ENCODE results near the gene FLT4. TPM values are rescaled to one million over a fixed set of nuclear protein-coding genes. Genes with fewer than 3 reads are reported as not detected.

FLT4 gene
- total and polyA plus RNA-seq, 7 donors: 1.7 to 7.3 (median 3.5) TPM

GRCh38 chr5:180625791-180626660 is 23.4 kb downstream of the FLT4 start:
- Histone ChIP-seq H3K27me3 (ENCODE audit: insufficient read depth in 3 of 3, low read length in 2 of 3) (peaks cover 0 to 5% (median 5%) of the 10 kb centered on the region in 3 donors), H3K4me3 (no peak overlapping the region), H3K9me3 (no peaks in the 10 kb centered on the region), H3K27ac (no peak overlapping the region), H3K36me3 (ENCODE audit: insufficient read depth in 1 of 2, low read depth in 1 of 2) (no peaks in the 10 kb centered on the region), H3K4me1 (no peaks in the 10 kb centered on the region)
- ATAC-seq (peak in 1 of 4 donors; percentile 8), DNase-seq (no peak)
- WGBS, 3 donors: 86 to 89% (median 87%) methylated on average over 25 of the region's 25 CpGs
- intact Hi-C loops (cut with DNase I): no loop called here
- TF ChIP-seq CTCF (IDR thresholded peaks at IDR 0.05): no peak

- H3K27ac ChIP-seq: no peak overlapping the region
- 78 to 85% (median 82%) methylated on average over 10 of the region's 10 CpGs for WGBS, 3 donors
- intact Hi-C loops (cut with DNase I): no loop called here
- no peaks in the 10 kb centered on the region for H3K36me3 ChIP-seq (ENCODE audit: insufficient read depth in 1 of 2, low read depth in 1 of 2)
- no peaks in the 10 kb centered on the region for H3K9me3 ChIP-seq
- H3K4me3 ChIP-seq: no peak overlapping the region
- no peak for ATAC-seq
- no peaks in the 10 kb centered on the region for H3K4me1 ChIP-seq
- no peak for TF ChIP-seq CTCF (IDR thresholded peaks at IDR 0.05)
- no peak for DNase-seq
- H3K27me3 ChIP-seq (ENCODE audit: insufficient read depth in 3 of 3, low read length in 2 of 3): peaks cover 0 to 7% (median 5%) of the 10 kb centered on the region in 3 donors
Measured at GRCh38 chr5:180625125-180625790, 24.1 kb downstream of the FLT4 start.

- no peak overlapping the region for H3K27ac ChIP-seq
- ATAC-seq: no peak
- H3K4me3 ChIP-seq: no peak overlapping the region
- intact Hi-C loops (cut with DNase I): no loop called here
- no peaks in the 10 kb centered on the region for H3K4me1 ChIP-seq
- H3K9me3 ChIP-seq: no peaks in the 10 kb centered on the region
- peaks cover 0 to 10% (median 6%) of the 10 kb centered on the region in 3 donors for H3K27me3 ChIP-seq (ENCODE audit: insufficient read depth in 3 of 3, low read length in 2 of 3)
- WGBS, 3 donors: 41 to 58% (median 52%) methylated on average over 4 to 5 of the region's 5 CpGs
- DNase-seq: no peak
- no peak for TF ChIP-seq CTCF (IDR thresholded peaks at IDR 0.05)
- H3K36me3 ChIP-seq (ENCODE audit: insufficient read depth in 1 of 2, low read depth in 1 of 2): no peaks in the 10 kb centered on the region
Measured at GRCh38 chr5:180624587-180624986, 24.8 kb downstream of the FLT4 start.

GRCh38 chr5:180623844-180624243 is 25.6 kb downstream of the FLT4 start:
- 82 to 83% (median 83%) methylated on average over 14 to 15 of the region's 15 CpGs for WGBS, 3 donors
- ATAC-seq (no peak), DNase-seq (no peak)
- peaks cover 0 to 13% (median 11%) of the 10 kb centered on the region in 3 donors for H3K27me3 ChIP-seq (ENCODE audit: insufficient read depth in 3 of 3, low read length in 2 of 3)
- intact Hi-C loops (cut with DNase I): no loop called here
- H3K9me3 ChIP-seq: no peaks in the 10 kb centered on the region
- H3K4me3 ChIP-seq: no peak overlapping the region
- no peak overlapping the region for H3K27ac ChIP-seq
- no peaks in the 10 kb centered on the region for H3K36me3 ChIP-seq (ENCODE audit: insufficient read depth in 1 of 2, low read depth in 1 of 2)
- no peaks in the 10 kb centered on the region for H3K4me1 ChIP-seq
- no peak for TF ChIP-seq CTCF (IDR thresholded peaks at IDR 0.05)
